MCF 10A (cell line): ENCODE data around the gene NKX2-4. TPM values are rescaled to one million over a fixed set of nuclear protein-coding genes. Genes with fewer than 3 reads are reported as not detected.

Experiments
- BruUV-seq: library from RNA; stranded (reverse); fragments of 400-500 nt; replicated peaks from 2 replicates; lab custom pipeline; 2021; lab: Mats Ljungman, UMichigan
- CTCF ChIA-PET: fragments of 300-600 bp; sonication (Branson Sonifier 250); formaldehyde crosslinking; extraction: SDS; loops from one replicate; lab custom pipeline; 2021; ENCODE audit warnings: antibody characterized with exemption, inconsistent platforms; lab: Yijun Ruan, JAX
- POLR2A ChIA-PET: fragments of 300-600, 350-650 bp; sonication (Branson Sonifier 250); formaldehyde crosslinking; extraction: SDS; loops from one replicate; lab custom pipeline; 2020; ENCODE audit warnings: antibody characterized with exemption, inconsistent platforms; lab: Yijun Ruan, JAX
- DNase-seq: peaks from one replicate; pipeline ENCODE4 v3.0.0-alpha.2; 2018; ENCODE audit not compliant: unreplicated experiment
- H3K27ac Mint-ChIP-seq: one replicate; pipeline ENCODE4 v1.8.0; 2022; ENCODE audit warnings: mild to moderate bottlenecking, low read depth, mixed read lengths; ENCODE audit not compliant: unreplicated experiment
- H3K27me3 Mint-ChIP-seq: one replicate; pipeline ENCODE4 v1.8.0; 2022; ENCODE audit warnings: mixed read lengths; ENCODE audit not compliant: insufficient read depth, unreplicated experiment
- H3K36me3 Mint-ChIP-seq: one replicate; pipeline ENCODE4 v1.8.0; 2022; ENCODE audit warnings: mild to moderate bottlenecking, moderate library complexity, mixed read lengths; ENCODE audit not compliant: insufficient read depth, unreplicated experiment
- H3K4me1 Mint-ChIP-seq: one replicate; pipeline ENCODE4 v1.8.0; 2022; ENCODE audit warnings: mixed read lengths; ENCODE audit not compliant: insufficient read depth, unreplicated experiment
- H3K4me3 Mint-ChIP-seq: one replicate; pipeline ENCODE4 v1.8.0; 2022; ENCODE audit warnings: mild to moderate bottlenecking, moderate library complexity, mixed read lengths; ENCODE audit not compliant: unreplicated experiment
- H3K9me3 Mint-ChIP-seq: one replicate; pipeline ENCODE4 v1.8.0; 2022; ENCODE audit warnings: mixed read lengths; ENCODE audit not compliant: unreplicated experiment
- intact Hi-C: fragments of 100-400 bp; cut with micrococcal nuclease; formaldehyde crosslinking; loops from 2 replicates; pipeline ENCODE4 v1.14.1; 2022
- total RNA-seq: library from RNA; stranded (reverse); gene quantifications from 2 replicates; pipeline ENCODE4 v1.2.3, GENCODE V29; 2022
- TF ChIP-seq, protein P1 (sequence below): fragments of 200-600 bp; IDR thresholded peaks from one replicate; pipeline ENCODE4 v1.8.0; 2022; ENCODE audit warnings: antibody characterized with exemption, mild to moderate bottlenecking; ENCODE audit not compliant: unreplicated experiment

NKX2-4 gene
- total RNA-seq, 1 experiment from 2014 or later = not detected

DNA sequence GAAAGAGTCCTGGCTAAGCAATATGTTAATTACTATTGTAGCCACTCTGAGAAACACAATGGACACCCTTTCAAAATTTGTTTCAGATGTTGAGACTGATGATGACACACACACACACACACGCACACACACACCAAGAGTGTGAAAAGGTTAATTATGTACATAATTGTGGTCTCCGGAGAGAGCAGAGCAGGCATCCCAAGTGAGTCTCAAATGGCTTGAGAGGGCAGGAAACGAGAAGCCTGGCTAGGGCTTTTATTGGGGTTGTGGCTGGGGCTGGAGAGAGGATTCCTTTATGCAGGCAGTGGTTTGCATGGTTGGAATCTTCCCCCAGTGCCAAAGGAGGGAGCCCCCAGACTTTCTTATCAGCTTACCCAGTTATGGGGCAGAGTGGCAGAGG is 38.2 kb upstream of the NKX2-4 start:
- peak overlapping the region; percentile 35 for H3K27ac Mint-ChIP-seq
- TF ChIP-seq, protein P1, sequence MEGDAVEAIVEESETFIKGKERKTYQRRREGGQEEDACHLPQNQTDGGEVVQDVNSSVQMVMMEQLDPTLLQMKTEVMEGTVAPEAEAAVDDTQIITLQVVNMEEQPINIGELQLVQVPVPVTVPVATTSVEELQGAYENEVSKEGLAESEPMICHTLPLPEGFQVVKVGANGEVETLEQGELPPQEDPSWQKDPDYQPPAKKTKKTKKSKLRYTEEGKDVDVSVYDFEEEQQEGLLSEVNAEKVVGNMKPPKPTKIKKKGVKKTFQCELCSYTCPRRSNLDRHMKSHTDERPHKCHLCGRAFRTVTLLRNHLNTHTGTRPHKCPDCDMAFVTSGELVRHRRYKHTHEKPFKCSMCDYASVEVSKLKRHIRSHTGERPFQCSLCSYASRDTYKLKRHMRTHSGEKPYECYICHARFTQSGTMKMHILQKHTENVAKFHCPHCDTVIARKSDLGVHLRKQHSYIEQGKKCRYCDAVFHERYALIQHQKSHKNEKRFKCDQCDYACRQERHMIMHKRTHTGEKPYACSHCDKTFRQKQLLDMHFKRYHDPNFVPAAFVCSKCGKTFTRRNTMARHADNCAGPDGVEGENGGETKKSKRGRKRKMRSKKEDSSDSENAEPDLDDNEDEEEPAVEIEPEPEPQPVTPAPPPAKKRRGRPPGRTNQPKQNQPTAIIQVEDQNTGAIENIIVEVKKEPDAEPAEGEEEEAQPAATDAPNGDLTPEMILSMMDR = no peak

DNA sequence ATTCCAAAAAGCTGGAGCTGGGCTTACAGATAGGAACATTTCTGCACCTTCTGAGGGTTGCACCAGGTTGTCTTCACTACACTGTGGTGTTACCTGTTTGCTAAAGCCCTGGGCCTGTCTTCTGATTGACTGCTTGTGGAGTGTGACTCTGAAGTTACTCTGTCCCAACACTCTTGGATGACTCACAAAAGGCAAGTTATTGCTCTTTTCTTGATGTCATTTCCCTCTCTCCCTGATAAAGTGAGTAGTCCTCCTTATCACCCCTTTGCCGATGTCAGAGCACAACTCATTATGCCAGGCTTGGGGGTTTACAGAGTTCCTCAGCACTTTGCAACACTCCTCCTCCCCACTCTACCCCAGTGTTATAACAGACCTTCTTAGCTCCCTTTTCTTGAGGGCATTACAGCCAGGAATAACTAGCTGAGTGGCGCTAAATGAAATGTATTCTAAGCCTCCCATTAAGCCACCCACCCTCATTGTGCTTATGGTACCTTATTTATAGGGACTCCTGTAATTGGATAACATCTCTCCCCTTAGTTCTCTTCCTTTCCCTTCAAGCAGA is 36.1 kb upstream of the NKX2-4 start:
- TF ChIP-seq, protein P1 = no peak
- Mint-ChIP-seq H3K27me3 (no peaks in the 10 kb centered on the region), H3K27ac (no peak overlapping the region), H3K4me3 (no peak overlapping the region), H3K36me3 (no peaks in the 10 kb centered on the region), H3K4me1 (peaks cover 18% of the 10 kb centered on the region), H3K9me3 (no peaks in the 10 kb centered on the region)
- CTCF ChIA-PET = interaction anchor here (1.1 to 2.7 kb wide), 3 partner anchors 198 to 573 kb away, joined by 3 to 7 read pairs (median 3); no protein-coding TSS in a partner anchor
- no TSS peak for BruUV-seq
- peak; percentile 14 for DNase-seq
- POLR2A ChIA-PET = interaction anchor here (0.5 to 1.5 kb wide), 2 partner anchors 53 to 72 kb away, joined by 3 read pairs; no protein-coding TSS in a partner anchor
- intact Hi-C loops = no loop called here

More for the DNA sequence above, 38.2 kb upstream of the NKX2-4 start:
- no peaks in the 10 kb centered on the region for H3K27me3 Mint-ChIP-seq
- CTCF ChIA-PET = no interaction called here
- no peaks in the 10 kb centered on the region for H3K36me3 Mint-ChIP-seq
- intact Hi-C loops = no loop called here
- POLR2A ChIA-PET = no interaction called here
- peaks cover 18% of the 10 kb centered on the region for H3K4me1 Mint-ChIP-seq
- no peak for DNase-seq
- no peak overlapping the region for H3K4me3 Mint-ChIP-seq
- H3K9me3 Mint-ChIP-seq = peaks cover 5% of the 10 kb centered on the region
- BruUV-seq = no TSS peak

DNA sequence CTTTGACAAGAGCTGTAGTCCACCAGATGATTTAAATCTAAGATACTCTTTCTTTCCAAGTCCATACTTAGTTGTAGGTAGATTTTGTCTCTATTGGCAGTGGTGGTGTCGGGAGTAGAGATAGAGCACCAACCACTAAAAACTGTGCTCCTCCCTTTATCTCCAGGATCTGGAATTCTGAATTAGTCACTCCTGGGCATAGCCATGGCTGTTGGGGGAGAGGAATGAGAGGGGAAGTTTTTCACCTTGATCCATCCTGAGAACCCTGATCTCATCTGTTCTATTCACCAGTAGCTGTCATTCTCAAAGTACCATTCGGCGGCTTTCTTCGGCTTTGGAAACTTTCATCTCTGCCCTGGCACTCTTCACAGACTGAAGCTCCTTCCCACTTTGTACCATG is 35.6 kb upstream of the NKX2-4 start:
- Mint-ChIP-seq H3K4me3 (no peak overlapping the region), H3K36me3 (no peaks in the 10 kb centered on the region), H3K9me3 (no peaks in the 10 kb centered on the region), H3K27ac (no peak overlapping the region), H3K4me1 (peaks cover 18% of the 10 kb centered on the region), H3K27me3 (no peaks in the 10 kb centered on the region)
- TF ChIP-seq, protein P1 = no peak
- ChIA-PET CTCF (interaction anchor here (0.7 to 2.7 kb wide), 3 partner anchors 197 to 860 kb away, joined by 3 to 7 read pairs (median 3); no protein-coding TSS in a partner anchor), POLR2A (interaction anchor here (1.5 kb wide), 1 partner anchor 71 kb away, joined by 3 read pairs; no protein-coding TSS in a partner anchor)
- intact Hi-C loops = no loop called here
- no peak for DNase-seq
- no TSS peak for BruUV-seq

DNA sequence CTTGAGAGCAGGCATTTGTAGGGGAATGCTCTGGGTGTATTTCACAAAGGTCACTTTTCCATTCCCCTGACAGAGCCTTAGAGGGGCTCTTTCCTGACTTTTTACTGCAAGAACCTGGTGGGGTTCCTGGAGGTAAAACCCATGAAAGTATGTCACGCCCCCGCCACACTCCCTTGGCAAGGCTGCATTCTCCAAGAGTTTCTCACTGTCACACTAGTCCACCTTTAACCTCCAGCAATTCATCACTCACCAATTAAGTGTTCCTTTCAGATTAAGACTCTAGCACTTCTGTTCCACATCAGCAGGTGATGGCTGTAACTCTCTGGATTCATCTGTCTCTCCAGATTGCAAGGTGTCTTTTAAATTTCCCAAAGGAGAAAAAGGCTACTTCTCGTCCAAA is 32.7 kb upstream of the NKX2-4 start:
- H3K36me3 Mint-ChIP-seq = no peaks in the 10 kb centered on the region
- H3K4me1 Mint-ChIP-seq = peaks cover 11% of the 10 kb centered on the region
- H3K9me3 Mint-ChIP-seq = peaks cover 18% of the 10 kb centered on the region
- no peak overlapping the region for H3K4me3 Mint-ChIP-seq
- POLR2A ChIA-PET = no interaction called here
- TF ChIP-seq, protein P1 = no peak
- BruUV-seq = no TSS peak
- H3K27me3 Mint-ChIP-seq = no peaks in the 10 kb centered on the region
- intact Hi-C loops = no loop called here
- H3K27ac Mint-ChIP-seq = no peak overlapping the region
- CTCF ChIA-PET = interaction anchor here (0.5 to 1.1 kb wide), 3 partner anchors 20 to 593 kb away, joined by 3 to 6 read pairs (median 3); no protein-coding TSS in a partner anchor
- DNase-seq = no peak
